ENCODE measurements around the gene SPATA13. TPM values are rescaled to one million over a fixed set of nuclear protein-coding genes. Genes with fewer than 3 reads are reported as not detected.

The SPATA13 gene
- total and polyA plus RNA-seq, 10 of the 15 experiments (the other 5 are each of a cell fraction or from before 2014, with no cell fraction given): 2.4 to 11.1 (median 10.2) TPM

DNA sequence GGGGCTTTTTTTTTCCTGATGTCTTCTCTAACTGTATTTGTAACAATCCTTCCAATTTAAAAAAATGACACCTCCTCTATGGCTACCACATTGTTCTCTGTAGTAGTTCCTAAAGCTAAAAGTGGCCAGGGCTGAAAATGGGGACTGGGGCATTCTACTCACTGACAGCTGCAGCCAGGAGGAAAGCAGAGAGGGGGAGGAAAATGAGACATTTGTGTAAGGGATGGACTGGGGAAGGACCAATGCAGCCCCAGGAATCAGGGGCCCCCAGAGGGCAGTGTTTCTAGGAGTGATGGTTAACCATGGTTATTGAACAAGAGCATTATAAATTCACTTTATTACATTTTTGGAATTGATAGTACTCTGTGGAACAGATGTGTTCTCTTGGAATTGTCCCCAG lies 114.5 kb downstream of the SPATA13 start:
- no peak for ATAC-seq
- no TSS peak for BruUV-seq (replicated peaks)
- H3K27me3 ChIP-seq (replicated peaks in 1 of 2; ENCODE audit: control insufficient read depth in 2 of 2, insufficient read depth in 2 of 2, low read length in 1 of 2): no peaks in the 10 kb centered on the region
- no peaks in the 10 kb centered on the region for H3K36me3 ChIP-seq (ENCODE audit: control insufficient read depth in 2 of 2, insufficient read depth in 2 of 2, low read length in 1 of 2)
- ChIA-PET RAD21 (ENCODE audit: unreplicated experiment) (interaction anchor here (0.6 to 6.9 kb wide), 9 partner anchors 11 to 270 kb away, joined by 3 to 80 read pairs (median 4); no protein-coding TSS in a partner anchor), CTCF (interaction anchor here (0.8 to 3.6 kb wide), 5 partner anchors 11 to 468 kb away, joined by 3 to 13 read pairs (median 6); no protein-coding TSS in a partner anchor), SMC1A (ENCODE audit: uncharacterized antibody, unreplicated experiment) (interaction anchor here (0.6 to 4.7 kb wide), 6 partner anchors 13 to 269 kb away, joined by 3 to 25 read pairs (median 4); no protein-coding TSS in a partner anchor), POLR2A (interaction anchor here (1.2 to 2.5 kb wide), 2 partner anchors 11 to 42 kb away, joined by 4 to 15 read pairs; no protein-coding TSS in a partner anchor)
- H3K4me1 ChIP-seq (ENCODE audit: control insufficient read depth, insufficient read depth, low read length): peaks cover 42% of the 10 kb centered on the region
- no peak for DNase-seq (ENCODE audit: low read depth, low spot score)
- H3K27ac ChIP-seq (ENCODE audit: control insufficient read depth, insufficient read depth): peak overlapping the region; percentile 93
- peak overlapping the region; percentile 43; the same call in 1 of the 2 replicates for H3K4me3 ChIP-seq
- in situ Hi-C loops (cut with MboI) (no loop called here), intact Hi-C loops (cut with micrococcal nuclease; ENCODE audit: unreplicated experiment) (no loop called here)
- H3K4me2 ChIP-seq (ENCODE audit: control insufficient read depth, insufficient read depth): peak overlapping the region; percentile 82
- FAIRE-seq: no peak
- H3K9me3 ChIP-seq (replicated peaks; ENCODE audit: control insufficient read depth, insufficient read depth, low read length): no peaks in the 10 kb centered on the region
- TF ChIP-seq RCOR1 (conservative IDR thresholded peaks at IDR 0.05; ENCODE audit: low read depth, low read length) (0 out of 2 replicates have a peak, but pooled peaks have one; percentile 70), ZNF384 (IDR thresholded peaks at IDR 0.05; ENCODE audit: borderline replicate concordance, low read depth, low read length) (0 out of 2 replicates have a peak, but pooled peaks have one; percentile 47), BCL11A (IDR thresholded peaks at IDR 0.05; ENCODE audit: low read depth, low read length) (no peak), ZNF217 (IDR thresholded peaks at IDR 0.05) (no peak)
- H3K9ac ChIP-seq (ENCODE audit: control insufficient read depth, insufficient read depth, low read length): peak overlapping the region; percentile 45; the same call in 1 of the 2 replicates
- H4K20me1 ChIP-seq (ENCODE audit: control insufficient read depth, insufficient read depth): no peaks in the 10 kb centered on the region
- H2AFZ ChIP-seq (ENCODE audit: control insufficient read depth, low read depth, low read length): no peak overlapping the region
- peaks cover 58% of the 10 kb centered on the region for H3K79me2 ChIP-seq (ENCODE audit: control insufficient read depth, insufficient read depth, low read length)

DNA sequence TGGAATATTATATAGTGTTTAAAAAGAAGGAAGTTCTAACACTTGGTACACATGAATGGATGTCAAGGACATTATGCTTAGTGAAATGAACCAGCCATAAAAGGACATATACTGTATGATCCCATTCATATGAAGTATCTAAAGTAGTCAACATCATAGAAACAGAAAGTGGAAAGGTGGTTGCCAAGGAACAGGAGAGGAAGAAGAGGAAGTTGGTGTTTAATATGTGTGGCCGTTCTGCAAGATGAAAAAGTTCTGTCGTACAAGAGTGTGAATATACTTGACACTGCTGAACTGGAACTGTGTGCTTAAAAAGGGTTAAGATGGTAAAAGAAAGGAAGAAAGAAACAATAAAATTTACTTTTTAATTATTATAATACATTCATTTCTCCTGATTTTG lies 115.8 kb downstream of the SPATA13 start:
- ATAC-seq (peak; percentile 26), DNase-seq (ENCODE audit: low read depth, low spot score) (peak; percentile 42), FAIRE-seq (peak; percentile 61)
- no peaks in the 10 kb centered on the region for H4K20me1 ChIP-seq (ENCODE audit: control insufficient read depth, insufficient read depth)
- intact Hi-C loops (cut with micrococcal nuclease; ENCODE audit: unreplicated experiment): no loop called here
- peak overlapping the region; percentile 82 for H3K4me2 ChIP-seq (ENCODE audit: control insufficient read depth, insufficient read depth)
- peaks cover 52% of the 10 kb centered on the region for H3K4me1 ChIP-seq (ENCODE audit: control insufficient read depth, insufficient read depth, low read length)
- ChIA-PET RAD21 (ENCODE audit: unreplicated experiment) (interaction anchor here (2.0 kb wide), 1 partner anchor 45 kb away, joined by 4 read pairs; no protein-coding TSS in a partner anchor), CTCF (no interaction called here), SMC1A (ENCODE audit: uncharacterized antibody, unreplicated experiment) (interaction anchor here (1.4 to 4.7 kb wide), 2 partner anchors 17 to 42 kb away, joined by 3 to 25 read pairs; no protein-coding TSS in a partner anchor), POLR2A (no interaction called here)
- BruUV-seq (replicated peaks): no TSS peak
- peak overlapping the region; percentile 93 for H3K27ac ChIP-seq (ENCODE audit: control insufficient read depth, insufficient read depth)
- H3K9me3 ChIP-seq (replicated peaks; ENCODE audit: control insufficient read depth, insufficient read depth, low read length): no peaks in the 10 kb centered on the region
- H3K27me3 ChIP-seq (replicated peaks in 1 of 2; ENCODE audit: control insufficient read depth in 2 of 2, insufficient read depth in 2 of 2, low read length in 1 of 2): no peaks in the 10 kb centered on the region
- no peaks in the 10 kb centered on the region; a peak in 1 of 4 replicates for H3K36me3 ChIP-seq (ENCODE audit: control insufficient read depth in 2 of 2, insufficient read depth in 2 of 2, low read length in 1 of 2)
- 26% methylated on average over 2 of the region's 2 CpGs for WGBS (ENCODE audit: insufficient coverage, insufficient replicate concordance, low lambda C conversion rate, missing lambda C conversion rate)
- no peak overlapping the region for H3K4me3 ChIP-seq
- H3K79me2 ChIP-seq (ENCODE audit: control insufficient read depth, insufficient read depth, low read length): peaks cover 51% of the 10 kb centered on the region
- in situ Hi-C loops (cut with MboI): no loop called here
- H3K9ac ChIP-seq (ENCODE audit: control insufficient read depth, insufficient read depth, low read length): no peak overlapping the region
- no peak overlapping the region for H2AFZ ChIP-seq (ENCODE audit: control insufficient read depth, low read depth, low read length)
- no peak for TF ChIP-seq CEBPB (IDR thresholded peaks at IDR 0.05; ENCODE audit: borderline replicate concordance in 1 of 2, low read depth in 2 of 2, low read length in 2 of 2)
- no peak for TF ChIP-seq JUND (IDR thresholded peaks at IDR 0.05; ENCODE audit: low read depth, low read length)
- no peak for TF ChIP-seq MLLT1 (IDR thresholded peaks at IDR 0.05)
- peak in 1 of 2 experiments; percentile 48; a peak in 1 of 4 replicates for TF ChIP-seq EP300 (IDR thresholded peaks at IDR 0.05; ENCODE audit: borderline replicate concordance in 1 of 2, control insufficient read depth in 1 of 2, low read depth in 2 of 2, low read length in 2 of 2)
- TF ChIP-seq RELA (IDR thresholded peaks at IDR 0.05; ENCODE audit: borderline replicate concordance, partially characterized antibody): no peak
- peak in 1 of 2 experiments; percentile 39; a peak in 1 of 4 replicates for TF ChIP-seq IKZF2 (IDR thresholded peaks at IDR 0.05)
- TF ChIP-seq ZNF622 (IDR thresholded peaks at IDR 0.05): no peak
- TF ChIP-seq ATF7 (IDR thresholded peaks at IDR 0.05; ENCODE audit: low read depth): 0 out of 2 replicates have a peak, but pooled peaks have one; percentile 24
- TF ChIP-seq SPI1 (IDR thresholded peaks at IDR 0.05; ENCODE audit: borderline replicate concordance, insufficient read depth, low read depth, low read length): peak; percentile 63; the same call in 1 of the 2 replicates
- TF ChIP-seq NFYB (IDR thresholded peaks at IDR 0.05; ENCODE audit: insufficient read depth, low read depth, low read length): no peak

Measured in GM12878 (cell line).